GM13977 (cell line): ENCODE results near the gene FFAR2.
"Not testable (repeated sequence)": the region's sequence is repeated elsewhere in the genome, so short reads cannot be mapped to it uniquely, and the experiment has no call there.

Experiments used
- DNase-seq: peaks from one replicate; pipeline ENCODE4 v3.0.0; 2012; ENCODE audit warnings: low spot score
- in situ Hi-C: fragments of 300-500 bp; cut with MboI; formaldehyde crosslinking; loops from one replicate; pipeline ENCODE4 v1.12.0; 2022; ENCODE audit warnings: low sequenced_read_pairs, low pct_unique_long_range_greater_than_20kb, mixed read lengths, inconsistent platforms; ENCODE audit not compliant: unreplicated experiment
- TF ChIP-seq, protein P1 (sequence below): IDR thresholded peaks from 2 replicates; pipeline ENCODE4 v1.5.1; 2012; ENCODE audit warnings: mild to moderate bottlenecking, control low read depth; ENCODE audit not compliant: insufficient read depth; ENCODE audit errors: extremely low read depth, missing control alignments

The FFAR2 gene

DNA sequence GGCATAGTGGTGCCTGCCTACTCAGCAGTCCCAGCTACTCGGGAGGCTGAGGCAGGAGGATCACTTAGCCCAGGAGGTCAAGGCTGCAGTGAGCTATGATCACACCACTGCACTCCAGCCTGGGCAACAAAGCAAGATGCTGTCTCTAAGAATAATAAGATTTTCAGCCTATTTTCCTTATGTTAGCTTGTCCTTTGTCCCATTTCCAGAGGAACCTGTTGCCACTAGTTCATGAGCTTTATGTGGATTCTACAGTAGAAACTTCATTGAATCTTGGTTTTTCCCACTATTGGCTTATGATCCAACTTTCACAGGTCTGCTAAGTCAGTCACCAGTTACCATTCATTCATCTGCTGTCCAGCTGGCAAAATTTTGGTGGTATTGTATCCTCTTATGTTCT is 18.2 kb downstream of the FFAR2 start:
- TF ChIP-seq, protein P1, sequence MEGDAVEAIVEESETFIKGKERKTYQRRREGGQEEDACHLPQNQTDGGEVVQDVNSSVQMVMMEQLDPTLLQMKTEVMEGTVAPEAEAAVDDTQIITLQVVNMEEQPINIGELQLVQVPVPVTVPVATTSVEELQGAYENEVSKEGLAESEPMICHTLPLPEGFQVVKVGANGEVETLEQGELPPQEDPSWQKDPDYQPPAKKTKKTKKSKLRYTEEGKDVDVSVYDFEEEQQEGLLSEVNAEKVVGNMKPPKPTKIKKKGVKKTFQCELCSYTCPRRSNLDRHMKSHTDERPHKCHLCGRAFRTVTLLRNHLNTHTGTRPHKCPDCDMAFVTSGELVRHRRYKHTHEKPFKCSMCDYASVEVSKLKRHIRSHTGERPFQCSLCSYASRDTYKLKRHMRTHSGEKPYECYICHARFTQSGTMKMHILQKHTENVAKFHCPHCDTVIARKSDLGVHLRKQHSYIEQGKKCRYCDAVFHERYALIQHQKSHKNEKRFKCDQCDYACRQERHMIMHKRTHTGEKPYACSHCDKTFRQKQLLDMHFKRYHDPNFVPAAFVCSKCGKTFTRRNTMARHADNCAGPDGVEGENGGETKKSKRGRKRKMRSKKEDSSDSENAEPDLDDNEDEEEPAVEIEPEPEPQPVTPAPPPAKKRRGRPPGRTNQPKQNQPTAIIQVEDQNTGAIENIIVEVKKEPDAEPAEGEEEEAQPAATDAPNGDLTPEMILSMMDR: no peak
- DNase-seq: no peak
- in situ Hi-C loops: loop anchor here (5.0 kb wide), 1 partner anchor 119 kb away; the partner anchor contains the start of gene FFAR1

DNA sequence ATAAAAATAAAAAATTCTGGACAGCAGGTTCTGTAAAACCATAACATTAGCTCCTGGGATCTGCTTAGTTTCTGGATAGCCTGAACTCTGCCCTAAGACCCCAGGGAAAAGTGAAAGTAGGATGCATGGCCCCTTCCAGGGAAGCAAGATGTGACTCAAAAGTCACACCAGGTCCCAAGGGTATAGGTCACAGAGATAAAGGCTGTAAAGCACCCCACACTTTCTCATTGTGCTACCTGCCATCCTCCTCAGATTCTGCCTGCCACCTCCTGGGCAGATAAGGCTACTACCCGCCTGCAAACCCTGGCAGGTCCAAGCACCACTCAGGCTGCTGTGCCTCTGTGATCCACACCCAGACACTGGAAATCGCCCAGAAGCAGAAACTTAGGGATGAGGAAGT is 20.6 kb downstream of the FFAR2 start:
- TF ChIP-seq, protein P1: peak; percentile 91
- DNase-seq: peak; percentile 78
- in situ Hi-C loops: loop anchor here (5.0 kb wide), 1 partner anchor 121 kb away; the partner anchor contains the start of gene FFAR1

DNA sequence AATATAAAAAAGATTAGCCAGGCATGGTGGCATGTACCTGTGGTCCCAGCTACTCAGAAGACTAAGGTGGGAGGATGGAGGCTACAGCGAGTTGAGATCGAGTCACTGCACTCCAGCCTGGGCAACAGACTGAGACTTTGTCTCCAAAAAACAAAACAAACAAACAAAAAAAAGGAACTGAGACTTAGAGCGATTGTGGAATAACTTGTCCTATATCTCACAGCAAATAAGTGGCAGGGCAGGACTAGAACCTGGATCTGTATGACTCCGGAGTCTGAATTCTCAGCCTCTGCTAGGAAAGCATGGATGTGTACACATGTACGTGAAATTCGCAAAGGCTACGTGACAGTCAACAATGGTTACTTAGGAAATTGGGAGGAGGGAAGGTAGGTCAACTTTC is 22.1 kb downstream of the FFAR2 start:
- no peak for DNase-seq
- TF ChIP-seq, protein P1: no peak
- in situ Hi-C loops: no loop called here

DNA sequence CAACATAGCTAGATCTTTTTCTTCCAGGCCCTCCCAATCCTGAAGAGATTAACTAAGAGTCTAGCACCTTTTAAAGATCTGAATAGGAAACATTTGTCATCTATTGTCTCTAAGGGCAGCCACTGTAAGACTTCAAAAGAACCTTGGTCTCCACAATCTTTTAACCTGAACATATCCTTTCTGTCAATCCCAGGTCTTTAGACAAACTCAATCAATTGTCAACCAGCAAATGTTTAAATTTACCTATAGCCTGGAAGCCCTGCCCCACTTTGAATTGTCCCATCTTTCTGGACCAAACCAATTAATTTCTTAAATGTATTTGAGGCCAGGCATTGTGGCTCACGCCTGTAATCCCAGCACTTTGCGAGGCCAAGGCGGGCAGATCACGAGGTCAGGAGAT is 23.0 kb downstream of the FFAR2 start:
- in situ Hi-C loops, DNase-seq: not testable (repeated sequence)

DNA sequence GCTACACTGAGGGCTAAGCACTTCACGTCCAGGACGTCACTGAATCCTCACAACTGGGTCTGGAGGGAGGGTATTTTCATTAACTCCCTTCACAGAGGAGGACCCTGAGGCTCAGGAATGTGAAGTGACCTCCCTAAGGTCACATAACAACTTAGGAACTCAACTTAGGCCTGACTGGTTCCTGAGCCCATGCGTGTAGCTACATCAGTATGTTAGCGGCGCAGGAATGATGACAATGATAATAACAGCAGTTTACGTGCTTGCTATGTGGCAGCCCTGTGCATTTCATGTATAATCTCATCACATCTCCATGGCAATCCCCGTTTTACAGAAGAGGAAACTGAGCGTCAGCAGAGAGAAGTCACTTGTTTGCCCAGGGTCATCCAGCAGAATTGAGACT is 23.9 kb downstream of the FFAR2 start:
- no peak for DNase-seq
- TF ChIP-seq, protein P1: no peak
- in situ Hi-C loops: no loop called here

DNA sequence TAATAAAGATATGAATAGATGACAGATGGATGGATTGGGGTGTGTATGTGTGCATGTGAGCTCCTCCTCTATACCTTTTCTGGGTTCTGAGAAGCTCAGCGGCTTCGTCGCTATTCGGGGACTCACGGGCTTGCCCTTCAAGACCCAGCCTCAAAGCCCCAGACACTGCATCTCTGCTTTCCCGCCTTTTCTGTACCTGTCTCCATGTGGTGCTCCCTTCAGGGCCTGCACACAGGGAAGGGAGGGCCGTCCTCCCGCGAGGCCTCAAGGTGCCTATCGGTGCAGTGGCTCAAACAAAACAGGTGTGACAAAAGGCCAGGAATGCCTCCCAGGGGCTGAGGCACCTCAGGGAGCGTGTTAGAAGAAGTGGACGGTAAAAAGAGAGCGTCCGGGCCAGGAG is 26.0 kb downstream of the FFAR2 start:
- no peak for DNase-seq
- in situ Hi-C loops: no loop called here
- TF ChIP-seq, protein P1: no peak

DNA sequence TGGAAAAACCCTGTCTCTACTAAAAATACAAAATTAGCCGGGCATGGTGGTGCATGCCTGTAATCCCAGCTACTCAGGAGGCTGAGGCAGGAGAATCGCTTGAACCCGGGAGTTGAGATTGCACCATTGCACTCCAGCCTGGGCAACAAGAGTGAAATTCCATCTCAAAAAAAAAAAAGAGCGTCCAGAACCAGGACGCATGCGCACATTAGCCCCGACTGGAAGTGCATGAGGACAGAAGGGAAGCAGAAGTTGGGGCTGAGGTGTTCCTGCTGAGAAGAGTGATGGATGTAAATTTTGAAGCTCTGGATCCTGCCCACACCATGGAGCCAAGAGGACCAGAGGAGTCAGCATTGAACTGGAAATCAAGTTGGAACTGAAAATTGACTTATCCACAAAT is 26.5 kb downstream of the FFAR2 start:
- in situ Hi-C loops, DNase-seq: not testable (repeated sequence)

DNA sequence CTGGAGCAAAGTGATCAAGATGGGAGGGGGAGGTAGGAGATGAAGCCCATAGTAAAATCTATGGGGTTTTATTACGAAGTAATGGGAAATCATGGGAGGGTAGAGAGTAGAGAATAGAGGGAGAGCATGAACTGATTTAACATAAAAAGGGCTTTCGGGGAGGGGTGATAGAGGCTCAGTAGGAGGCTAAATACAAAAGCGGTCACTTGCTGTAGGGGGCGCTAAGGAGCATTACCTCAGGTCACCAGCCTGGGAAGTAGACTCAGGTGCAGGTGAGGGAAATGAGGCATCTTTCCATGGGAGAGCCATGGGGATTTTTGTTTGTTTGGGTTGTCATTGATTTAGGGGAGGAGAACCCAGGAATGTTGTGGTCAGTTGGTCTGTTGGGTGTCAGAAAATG is 28.1 kb downstream of the FFAR2 start:
- TF ChIP-seq, protein P1: peak; percentile 35
- DNase-seq: no peak
- in situ Hi-C loops: no loop called here
